IPS-15b (cell line): ENCODE results near the gene SLC29A2.
"Not testable (repeated sequence)": the region's sequence is repeated elsewhere in the genome, so short reads cannot be mapped to it uniquely, and the experiment has no call there.

Experiments
- H3K27me3 ChIP-seq: one replicate; pipeline ENCODE4 v1.6.1; 2013; ENCODE audit warnings: low read length; ENCODE audit not compliant: control insufficient read depth, insufficient read depth
- H3K36me3 ChIP-seq: one replicate; pipeline ENCODE4 v1.6.1; 2013; ENCODE audit warnings: low read length; ENCODE audit not compliant: control insufficient read depth, insufficient read depth
- H3K4me1 ChIP-seq: one replicate; pipeline ENCODE4 v1.6.1; 2013; ENCODE audit warnings: mild to moderate bottlenecking, low read length; ENCODE audit not compliant: control insufficient read depth, insufficient read depth
- H3K4me3 ChIP-seq: one replicate; pipeline ENCODE4 v1.5.1; 2013; ENCODE audit warnings: low read depth, low read length
- H3K9ac ChIP-seq: one replicate; pipeline ENCODE4 v1.6.1; 2013; ENCODE audit warnings: low read depth, mild to moderate bottlenecking, low read length
- H3K9me3 ChIP-seq: one replicate; pipeline ENCODE4 v1.6.1; 2013; ENCODE audit warnings: mild to moderate bottlenecking, low read length; ENCODE audit not compliant: control insufficient read depth, insufficient read depth

SLC29A2 gene

DNA sequence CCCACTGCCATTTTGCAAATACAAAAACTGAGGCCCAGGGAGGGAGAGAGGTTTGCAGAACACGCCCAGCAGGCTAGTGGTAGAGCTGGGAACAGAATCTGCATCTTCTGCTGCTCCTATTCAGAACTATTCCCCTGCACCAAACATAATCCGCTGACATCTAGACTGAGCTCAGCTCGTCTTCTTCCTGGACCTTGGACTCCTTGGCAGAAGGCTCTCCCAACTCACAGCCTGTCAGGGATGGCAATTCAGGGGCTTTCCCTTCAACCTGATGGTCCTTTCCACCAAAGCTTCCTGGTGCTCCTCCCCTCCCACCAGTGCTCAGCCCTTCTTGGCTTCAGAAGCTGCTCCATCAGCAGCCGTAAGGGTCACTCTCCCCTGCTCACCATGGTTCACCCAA, 39.8 kb upstream of the SLC29A2 start:
- Histone ChIP-seq H3K9me3 (no peaks in the 10 kb centered on the region), H3K36me3 (no peaks in the 10 kb centered on the region), H3K9ac (no peak overlapping the region), H3K4me1 (peaks cover 16% of the 10 kb centered on the region), H3K27me3 (peaks cover 13% of the 10 kb centered on the region), H3K4me3 (no peak overlapping the region)

DNA sequence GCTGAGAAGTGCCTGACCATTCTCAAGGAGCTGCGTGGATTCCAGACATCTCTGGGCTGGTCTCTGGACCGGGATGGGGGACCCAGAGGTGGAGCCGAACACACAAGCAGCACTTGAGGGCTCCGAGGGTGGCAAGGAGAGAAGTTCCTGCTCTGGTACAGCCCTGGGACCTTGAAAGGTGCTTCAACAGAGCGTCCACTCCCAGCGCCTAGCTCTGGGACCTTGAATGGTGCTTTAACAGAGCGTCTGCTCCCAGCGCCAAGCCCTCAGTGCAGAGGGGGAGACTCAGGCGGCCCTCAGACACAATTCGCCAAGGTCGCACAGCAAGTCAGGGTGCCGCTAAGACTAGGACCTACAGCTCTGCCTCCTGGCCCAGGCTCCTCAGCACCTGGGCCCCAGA, 38.6 kb upstream of the SLC29A2 start:
- H3K4me3 ChIP-seq = no peak overlapping the region
- peaks cover 13% of the 10 kb centered on the region for H3K27me3 ChIP-seq
- peaks cover 15% of the 10 kb centered on the region for H3K4me1 ChIP-seq
- H3K36me3 ChIP-seq = no peaks in the 10 kb centered on the region
- no peaks in the 10 kb centered on the region for H3K9me3 ChIP-seq
- H3K9ac ChIP-seq = no peak overlapping the region

DNA sequence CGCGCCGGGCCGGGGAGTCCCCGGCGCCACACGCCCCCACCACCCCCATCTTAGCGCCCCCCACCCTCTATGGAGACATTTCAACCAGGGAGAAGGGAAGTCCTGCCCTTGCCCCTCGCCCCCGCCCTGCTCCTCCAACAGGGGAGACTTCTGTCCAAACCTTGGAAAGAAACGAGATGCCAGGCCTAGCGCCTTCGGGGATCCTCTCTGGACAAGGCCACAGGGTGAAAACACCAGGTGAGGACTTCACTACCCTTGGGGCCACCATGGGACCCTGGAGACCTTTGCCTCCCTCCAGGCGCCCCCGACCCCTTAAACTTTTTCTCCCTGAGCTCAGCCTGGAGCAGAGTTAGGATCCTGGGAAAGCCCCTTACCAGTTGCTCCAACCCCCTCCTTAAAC, 37.7 kb upstream of the SLC29A2 start:
- H3K9me3 ChIP-seq = no peaks in the 10 kb centered on the region
- H3K27me3 ChIP-seq = peaks cover 13% of the 10 kb centered on the region
- no peaks in the 10 kb centered on the region for H3K36me3 ChIP-seq
- no peak overlapping the region for H3K9ac ChIP-seq
- H3K4me1 ChIP-seq = peaks cover 7% of the 10 kb centered on the region
- peak overlapping the region; percentile 20 for H3K4me3 ChIP-seq

GRCh38 chr11:66408488-66409214, 37.1 kb upstream of the SLC29A2 start:
- H3K4me1 ChIP-seq = peaks cover 1% of the 10 kb centered on the region
- peaks cover 13% of the 10 kb centered on the region for H3K27me3 ChIP-seq
- H3K9ac ChIP-seq = no peak overlapping the region
- H3K4me3 ChIP-seq = peak overlapping the region; percentile 57
- H3K9me3 ChIP-seq = no peaks in the 10 kb centered on the region
- H3K36me3 ChIP-seq = no peaks in the 10 kb centered on the region

- no peaks in the 10 kb centered on the region for H3K36me3 ChIP-seq
- no peaks in the 10 kb centered on the region for H3K9me3 ChIP-seq
- H3K4me3 ChIP-seq = no peak overlapping the region
- no peak overlapping the region for H3K9ac ChIP-seq
- H3K4me1 ChIP-seq = no peaks in the 10 kb centered on the region
- peaks cover 13% of the 10 kb centered on the region for H3K27me3 ChIP-seq
Observed at GRCh38 chr11:66407651-66408050, 36.1 kb upstream of the SLC29A2 start.

DNA sequence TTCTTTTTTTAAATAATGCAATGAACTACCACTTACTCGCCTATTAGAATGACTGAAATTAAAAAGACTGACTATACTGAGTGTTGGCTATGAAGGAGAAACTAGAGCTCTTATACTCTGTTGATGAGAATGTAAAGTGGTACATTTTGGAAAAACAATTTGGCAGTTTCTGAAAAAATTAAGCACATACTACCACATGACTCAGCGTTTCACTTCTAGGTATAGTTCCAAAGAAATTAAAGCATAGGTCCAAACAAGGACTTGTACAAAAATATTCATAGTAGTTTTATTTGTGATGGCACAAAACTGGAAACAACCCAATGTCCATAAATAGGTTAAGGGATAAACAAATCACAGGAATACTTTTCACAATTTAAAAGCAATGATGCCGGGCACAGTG, 22.4 kb upstream of the SLC29A2 start:
- Histone ChIP-seq H3K27me3 (no peaks in the 10 kb centered on the region), H3K9me3 (no peaks in the 10 kb centered on the region), H3K4me3 (no peak overlapping the region), H3K4me1 (no peaks in the 10 kb centered on the region), H3K9ac (no peak overlapping the region), H3K36me3 (no peaks in the 10 kb centered on the region)

DNA sequence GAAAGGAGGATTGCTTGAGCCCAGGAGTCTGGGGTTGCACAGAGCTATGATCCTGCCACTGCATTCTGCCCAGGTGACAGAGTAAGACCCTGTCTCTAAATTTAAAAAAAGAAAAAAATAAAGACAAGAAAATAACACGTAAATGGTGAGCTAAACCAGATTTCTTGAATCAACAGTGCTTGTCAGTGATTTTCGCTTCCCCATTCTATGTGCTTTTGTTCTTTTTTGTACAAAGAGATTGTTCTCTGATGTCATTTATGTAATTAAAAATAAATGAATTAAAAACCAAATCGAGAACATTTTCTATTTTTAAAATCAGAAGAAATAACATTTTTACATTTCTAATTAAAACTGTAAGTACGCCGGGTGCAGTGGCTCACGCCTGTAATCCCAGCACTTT, 19.8 kb upstream of the SLC29A2 start:
- Histone ChIP-seq H3K9me3 (no peaks in the 10 kb centered on the region), H3K4me3 (no peak overlapping the region), H3K4me1 (no peaks in the 10 kb centered on the region), H3K36me3 (no peaks in the 10 kb centered on the region), H3K9ac (no peak overlapping the region), H3K27me3 (peaks cover 6% of the 10 kb centered on the region)

- H3K36me3 ChIP-seq = no peaks in the 10 kb centered on the region
- H3K4me1 ChIP-seq = no peaks in the 10 kb centered on the region
- H3K9ac ChIP-seq = no peak overlapping the region
- no peak overlapping the region for H3K4me3 ChIP-seq
- no peaks in the 10 kb centered on the region for H3K9me3 ChIP-seq
- peaks cover 6% of the 10 kb centered on the region for H3K27me3 ChIP-seq
Observed at GRCh38 chr11:66388780-66389386, 17.3 kb upstream of the SLC29A2 start.

- no peaks in the 10 kb centered on the region for H3K9me3 ChIP-seq
- H3K9ac ChIP-seq = no peak overlapping the region
- H3K4me3 ChIP-seq = peak overlapping the region; percentile 6
- H3K27me3 ChIP-seq = peaks cover 6% of the 10 kb centered on the region
- no peaks in the 10 kb centered on the region for H3K4me1 ChIP-seq
- no peaks in the 10 kb centered on the region for H3K36me3 ChIP-seq
Observed at GRCh38 chr11:66386171-66387069, 14.9 kb upstream of the SLC29A2 start.

GRCh38 chr11:66384316-66384715, 12.8 kb upstream of the SLC29A2 start:
- not testable (repeated sequence) for H3K9ac ChIP-seq, H3K9me3 ChIP-seq, H3K36me3 ChIP-seq, H3K4me3 ChIP-seq, H3K27me3 ChIP-seq, H3K4me1 ChIP-seq

DNA sequence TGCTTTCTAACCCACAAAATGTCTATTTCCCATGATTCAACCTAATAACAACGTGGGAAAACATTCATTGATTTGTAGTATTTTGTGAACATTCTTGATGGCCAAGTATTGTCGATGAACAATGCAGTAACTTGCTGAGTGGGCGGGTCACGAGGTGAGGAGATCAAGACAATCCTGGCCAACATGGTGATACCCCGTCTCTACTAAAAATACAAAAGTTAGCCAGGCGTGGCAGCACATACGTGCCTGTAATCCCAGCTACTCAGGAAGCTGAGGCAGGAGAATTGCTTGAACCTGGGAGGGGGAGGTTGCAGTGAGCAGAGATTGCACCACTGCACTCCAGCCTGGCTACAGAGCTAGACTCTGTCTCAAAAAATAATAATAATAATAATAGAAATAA, 8.7 kb upstream of the SLC29A2 start:
- H3K9me3 ChIP-seq = not testable (repeated sequence)

More for the DNA sequence above, 8.7 kb upstream of the SLC29A2 start:
- H3K36me3 ChIP-seq, H3K4me3 ChIP-seq, H3K4me1 ChIP-seq, H3K27me3 ChIP-seq, H3K9ac ChIP-seq: not testable (repeated sequence)
